ENCODE results near the gene KIF3A. TPM values are rescaled to one million over a fixed set of nuclear protein-coding genes. Genes with fewer than 3 reads are reported as not detected.

The KIF3A gene
- total and polyA plus RNA-seq, 4 donors, result 3.1 to 16.5 (median 9.2) TPM

GRCh38 chr5:132666310-132667123 lies 70.8 kb downstream of the KIF3A start:
- DNase-seq (no peak), ATAC-seq (ENCODE audit: insufficient read depth, low FRiP score) (no peak)
- H3K9me3 ChIP-seq (ENCODE audit: control insufficient read depth in 4 of 4, insufficient read depth in 3 of 4, low read length in 3 of 4), result no peaks in the 10 kb centered on the region
- WGBS, 2 donors, result 87 to 93% methylated on average over 16 of the region's 16 CpGs
- H3K9ac ChIP-seq (ENCODE audit: insufficient read depth in 1 of 2, low read length in 2 of 2), result no peak overlapping the region
- TF ChIP-seq CTCF (IDR thresholded peaks at IDR 0.05; ENCODE audit: control extremely low read depth, extremely low read depth), result no peak
- no peaks in the 10 kb centered on the region for H3K36me3 ChIP-seq (ENCODE audit: control insufficient read depth in 4 of 4, insufficient read depth in 4 of 4, low read length in 4 of 4)
- no peak overlapping the region for H3K4me3 ChIP-seq
- no peak overlapping the region for H3K27ac ChIP-seq (ENCODE audit: low read depth in 1 of 2, low read length in 1 of 2)
- H3K4me1 ChIP-seq (ENCODE audit: control insufficient read depth in 5 of 5, insufficient read depth in 5 of 5, low read length in 5 of 5), result peaks cover 0 to 13% (median 0%) of the 10 kb centered on the region in 5 donors
- no peaks in the 10 kb centered on the region for H3K27me3 ChIP-seq (ENCODE audit: control insufficient read depth in 3 of 3, insufficient read depth in 3 of 3, low read length in 2 of 3)

- no peak for TF ChIP-seq CTCF (IDR thresholded peaks at IDR 0.05; ENCODE audit: control extremely low read depth, extremely low read depth)
- H3K4me3 ChIP-seq, result no peak overlapping the region
- H3K27ac ChIP-seq (ENCODE audit: low read depth in 1 of 2, low read length in 1 of 2), result no peak overlapping the region
- H3K9ac ChIP-seq (ENCODE audit: insufficient read depth in 1 of 2, low read length in 2 of 2), result no peak overlapping the region
- H3K27me3 ChIP-seq (ENCODE audit: control insufficient read depth in 3 of 3, insufficient read depth in 3 of 3, low read length in 2 of 3), result no peaks in the 10 kb centered on the region
- no peaks in the 10 kb centered on the region for H3K9me3 ChIP-seq (ENCODE audit: control insufficient read depth in 4 of 4, insufficient read depth in 3 of 4, low read length in 3 of 4)
- no peak for DNase-seq
- no peaks in the 10 kb centered on the region for H3K36me3 ChIP-seq (ENCODE audit: control insufficient read depth in 4 of 4, insufficient read depth in 4 of 4, low read length in 4 of 4)
- ATAC-seq (ENCODE audit: insufficient read depth, low FRiP score), result no peak
- whole genome bisulfite sequencing, 2 donors, result 89 to 91% methylated on average over 21 of the region's 21 CpGs
- peaks cover 0 to 13% (median 0%) of the 10 kb centered on the region in 5 donors for H3K4me1 ChIP-seq (ENCODE audit: control insufficient read depth in 5 of 5, insufficient read depth in 5 of 5, low read length in 5 of 5)
These were observed 71.7 kb downstream of the KIF3A start for GRCh38 chr5:132665574-132666080.

- Histone ChIP-seq H3K4me3 (no peak overlapping the region), H3K27me3 (ENCODE audit: control insufficient read depth in 3 of 3, insufficient read depth in 3 of 3, low read length in 2 of 3) (no peaks in the 10 kb centered on the region), H3K27ac (ENCODE audit: low read depth in 1 of 2, low read length in 1 of 2) (no peak overlapping the region), H3K36me3 (ENCODE audit: control insufficient read depth in 4 of 4, insufficient read depth in 4 of 4, low read length in 4 of 4) (no peaks in the 10 kb centered on the region), H3K9me3 (ENCODE audit: control insufficient read depth in 4 of 4, insufficient read depth in 3 of 4, low read length in 3 of 4) (no peaks in the 10 kb centered on the region), H3K4me1 (ENCODE audit: control insufficient read depth in 5 of 5, insufficient read depth in 5 of 5, low read length in 5 of 5) (peaks cover 0 to 13% (median 0%) of the 10 kb centered on the region in 5 donors), H3K9ac (ENCODE audit: insufficient read depth in 1 of 2, low read length in 2 of 2) (no peak overlapping the region)
- TF ChIP-seq CTCF (IDR thresholded peaks at IDR 0.05; ENCODE audit: control extremely low read depth, extremely low read depth), result no peak
- WGBS, 2 donors, result 97 to 98% methylated on average over 8 to 9 of the region's 9 CpGs
- DNase-seq (no peak), ATAC-seq (ENCODE audit: insufficient read depth, low FRiP score) (no peak)
These were observed 72.6 kb downstream of the KIF3A start for GRCh38 chr5:132664696-132665209.

Measured in lung (tissue), 12 donors.